Measurements from ENCODE around the gene SIGMAR1. TPM values are rescaled to one million over a fixed set of nuclear protein-coding genes. Genes with fewer than 3 reads are reported as not detected.

SIGMAR1 gene
- total RNA-seq, 1 experiment from 2014 or later: 31.9 TPM

DNA sequence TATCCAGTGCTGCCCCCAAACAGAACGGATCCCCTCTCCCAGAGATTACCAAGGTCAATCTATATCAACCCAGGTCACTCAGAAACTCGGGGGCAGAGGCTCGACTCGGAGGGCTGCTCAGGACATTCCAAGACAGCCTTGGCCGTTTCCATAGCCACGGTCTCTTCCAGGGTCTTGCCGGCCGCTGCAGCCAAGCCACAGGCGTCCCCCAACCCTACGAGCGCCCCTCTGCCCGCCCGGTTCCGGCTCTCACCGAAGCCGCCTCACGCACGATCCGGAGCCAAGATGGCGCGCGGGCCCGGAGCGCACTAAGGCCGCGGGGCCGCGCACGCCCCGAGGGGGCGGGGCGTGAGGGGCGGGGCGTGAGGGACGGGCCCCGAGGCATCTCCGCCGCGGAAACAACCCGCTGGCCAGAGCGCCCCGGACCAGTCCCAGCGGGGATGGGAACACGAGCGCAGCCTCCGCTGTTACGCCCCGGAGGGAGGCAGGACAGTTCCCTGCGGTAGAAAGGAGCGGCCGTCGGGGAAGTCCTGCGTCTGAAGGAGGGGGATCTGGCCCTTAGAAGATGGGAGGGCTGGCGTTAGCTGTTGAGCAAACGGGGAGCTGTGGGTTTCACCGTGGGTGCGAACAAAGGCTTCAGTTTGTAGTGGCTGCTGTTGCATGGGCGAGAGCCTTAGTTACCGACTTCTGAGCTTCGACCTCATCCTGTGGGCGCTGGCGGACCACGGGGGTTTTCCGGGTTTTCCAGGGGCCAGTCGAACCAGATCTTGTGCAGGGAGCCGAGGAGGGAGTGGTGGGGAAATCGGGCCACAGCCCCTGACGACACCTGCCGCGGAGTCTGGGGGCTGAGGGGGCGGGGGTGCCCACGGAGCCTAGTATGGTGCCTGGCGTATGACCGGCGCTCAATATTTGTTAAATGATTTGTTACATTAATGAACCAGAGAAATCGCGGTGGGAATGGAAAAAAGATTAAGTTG is 25.5 kb downstream of the SIGMAR1 start, which contains the start of gene RPP25L:
Gene RPP25L, minus strand, starts transcription at position 287 of the 977 bp plus-strand sequence. CDS start 801 bp downstream, outside the sequence.
- no peaks in the 10 kb centered on the region for H3K9me3 ChIP-seq (replicated peaks)
- peaks cover 12% of the 10 kb centered on the region for H3K4me1 ChIP-seq (replicated peaks)
- H3K27ac ChIP-seq: peak within 1 kb of the TSS; percentile 52
- peak within 1 kb of the TSS; percentile 63 for H3K4me3 ChIP-seq
- H3K27me3 ChIP-seq (replicated peaks): no peaks in the 10 kb centered on the region
- peaks cover 3% of the 10 kb centered on the region for H3K36me3 ChIP-seq
- peak; percentile 66 to 70 for DNase-seq (ENCODE audit: low read depth in 1 of 2, low spot score in 2 of 2)

DNA sequence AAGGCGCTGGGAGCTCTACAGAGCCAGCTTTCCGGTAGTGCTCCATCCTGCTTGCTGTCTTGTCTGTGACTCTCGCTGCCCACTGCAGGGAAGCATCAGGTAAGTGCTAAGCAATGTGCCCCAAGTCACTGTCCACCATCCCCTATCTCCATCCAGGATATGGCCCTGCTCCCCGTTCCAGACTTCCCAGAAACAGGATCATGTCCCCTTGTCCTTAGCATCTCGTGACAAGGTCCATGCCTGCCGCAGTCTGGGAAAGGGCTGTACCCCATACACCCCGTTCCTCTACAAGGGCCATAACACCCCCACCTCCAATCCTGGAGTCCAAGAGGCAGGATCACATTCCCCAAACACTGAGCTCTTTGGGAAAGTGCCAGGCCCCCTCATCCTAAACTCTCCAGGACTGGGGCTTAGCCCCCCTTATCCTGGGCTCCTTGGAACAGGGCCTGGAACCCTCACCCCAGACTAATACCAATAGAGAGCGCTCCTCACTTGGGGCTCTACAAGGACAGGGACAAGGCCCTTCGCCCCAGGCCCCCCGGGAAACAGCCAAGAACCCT is 26.3 kb downstream of the SIGMAR1 start:
- H3K27ac ChIP-seq: peak overlapping the region; percentile 52
- peak overlapping the region; percentile 63 for H3K4me3 ChIP-seq
- H3K4me1 ChIP-seq (replicated peaks): peaks cover 12% of the 10 kb centered on the region
- no peaks in the 10 kb centered on the region for H3K36me3 ChIP-seq
- H3K27me3 ChIP-seq (replicated peaks): no peaks in the 10 kb centered on the region
- no peak for DNase-seq (ENCODE audit: low read depth in 1 of 2, low spot score in 2 of 2)
- no peaks in the 10 kb centered on the region for H3K9me3 ChIP-seq (replicated peaks)

DNA sequence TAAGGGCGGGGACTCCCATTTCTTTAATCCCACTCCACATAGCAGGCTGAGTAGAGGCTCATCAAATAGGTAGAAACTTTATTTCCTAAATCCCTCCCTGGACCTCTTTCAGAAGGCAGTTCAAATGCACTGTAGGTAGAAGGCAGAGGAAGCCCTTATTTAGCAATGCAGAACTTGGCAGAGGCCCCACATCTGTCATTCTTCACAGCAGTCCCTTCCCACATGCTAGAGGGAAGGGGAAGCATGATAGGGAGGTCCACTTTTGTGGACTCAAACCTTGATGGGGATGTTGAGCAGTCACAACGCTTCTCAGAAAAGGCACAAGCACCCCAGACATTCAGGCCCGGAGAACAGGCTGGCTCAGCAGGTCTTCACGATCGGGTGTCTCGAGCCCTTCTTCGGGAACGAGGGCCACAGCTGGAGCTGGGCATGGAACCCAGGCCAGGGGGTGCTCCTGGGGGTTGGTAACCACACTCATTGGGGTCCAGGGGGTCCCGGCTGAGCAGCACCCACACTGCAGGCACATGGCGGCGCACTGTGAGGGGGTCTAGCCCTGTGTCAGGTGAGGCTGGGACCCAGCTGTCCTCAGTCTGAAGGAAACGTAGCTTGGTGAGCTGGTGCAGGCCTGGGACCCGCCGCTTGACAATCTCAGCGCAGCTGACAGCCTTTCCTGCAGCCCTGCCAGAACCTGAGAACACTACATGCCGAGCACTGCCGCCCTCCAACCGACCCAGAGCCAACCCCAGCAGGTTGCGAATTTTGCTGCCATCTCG is 27.0 kb downstream of the SIGMAR1 start:
- no peak for DNase-seq (ENCODE audit: low read depth in 1 of 2, low spot score in 2 of 2)
- Histone ChIP-seq H3K36me3 (no peaks in the 10 kb centered on the region), H3K27ac (no peak overlapping the region), H3K27me3 (replicated peaks) (no peaks in the 10 kb centered on the region), H3K4me1 (replicated peaks) (peaks cover 12% of the 10 kb centered on the region), H3K4me3 (no peak overlapping the region), H3K9me3 (replicated peaks) (no peaks in the 10 kb centered on the region)

DNA sequence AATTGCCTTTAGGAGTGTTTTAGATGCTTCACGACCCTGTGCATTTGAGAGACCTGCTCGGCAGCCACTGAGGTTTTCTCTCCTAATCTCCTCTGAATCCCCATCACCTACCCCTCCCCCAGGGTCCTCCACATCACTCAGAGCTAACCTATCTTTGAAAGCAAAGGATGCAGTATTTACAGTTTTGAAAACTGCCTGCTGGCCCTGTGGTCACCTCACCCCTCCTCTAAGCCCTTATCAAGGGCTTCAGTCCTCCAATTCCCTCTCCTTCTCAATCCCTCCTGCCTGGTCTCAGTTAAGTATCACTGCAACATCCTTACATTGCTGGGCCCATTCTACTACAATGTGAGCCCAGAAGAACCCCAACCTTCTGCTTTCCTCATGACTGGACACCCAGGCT is 30.3 kb downstream of the SIGMAR1 start:
- DNase-seq (ENCODE audit: low read depth in 1 of 2, low spot score in 2 of 2): no peak
- H3K27me3 ChIP-seq (replicated peaks): no peaks in the 10 kb centered on the region
- no peak overlapping the region for H3K4me3 ChIP-seq
- peaks cover 8% of the 10 kb centered on the region for H3K4me1 ChIP-seq (replicated peaks)
- H3K36me3 ChIP-seq: no peaks in the 10 kb centered on the region
- H3K27ac ChIP-seq: no peak overlapping the region
- no peaks in the 10 kb centered on the region for H3K9me3 ChIP-seq (replicated peaks)

DNA sequence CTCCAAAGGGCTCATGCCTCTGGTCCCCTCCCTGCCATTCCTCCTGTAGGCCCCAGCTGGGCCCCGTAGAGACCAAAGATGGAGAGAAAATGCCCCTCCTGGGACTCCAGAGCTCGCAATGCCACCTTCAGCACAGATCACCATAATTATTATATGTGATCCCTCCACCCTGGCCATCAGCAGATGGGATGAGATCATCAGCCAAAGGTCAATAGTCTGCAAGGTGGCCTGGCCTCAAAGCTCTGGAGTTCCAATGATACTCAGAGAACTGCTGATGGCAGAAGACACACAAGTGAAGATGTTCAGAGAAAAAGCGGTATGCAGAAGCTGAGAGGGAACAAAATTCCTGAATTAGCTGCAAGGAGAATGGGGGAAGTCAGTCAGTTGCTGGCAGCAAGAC is 30.7 kb downstream of the SIGMAR1 start:
- H3K27ac ChIP-seq: no peak overlapping the region
- DNase-seq (ENCODE audit: low read depth in 1 of 2, low spot score in 2 of 2): no peak
- no peaks in the 10 kb centered on the region for H3K9me3 ChIP-seq (replicated peaks)
- no peak overlapping the region for H3K4me3 ChIP-seq
- H3K36me3 ChIP-seq: no peaks in the 10 kb centered on the region
- peaks cover 6% of the 10 kb centered on the region for H3K4me1 ChIP-seq (replicated peaks)
- H3K27me3 ChIP-seq (replicated peaks): no peaks in the 10 kb centered on the region

DNA sequence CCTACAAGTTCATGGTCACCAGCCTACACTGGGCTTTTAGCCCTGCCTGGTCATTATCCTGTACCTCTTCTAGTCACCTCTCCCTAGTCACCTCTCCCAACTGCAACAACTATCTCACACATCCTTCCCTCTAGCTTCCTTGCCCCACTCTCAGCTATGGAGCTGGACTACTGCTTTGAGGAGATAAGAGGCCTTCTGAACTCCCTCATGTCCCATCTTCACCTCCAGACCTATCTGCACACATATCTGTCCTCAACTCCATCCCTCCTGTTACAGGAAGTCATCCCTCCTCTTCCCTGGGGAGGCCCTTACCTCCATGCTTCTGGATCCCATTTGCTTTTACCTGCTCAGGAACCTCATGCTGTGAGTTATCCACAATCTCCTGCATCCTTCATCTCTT is 31.4 kb downstream of the SIGMAR1 start:
- DNase-seq (ENCODE audit: low read depth in 1 of 2, low spot score in 2 of 2): no peak
- H3K27ac ChIP-seq: no peak overlapping the region
- H3K9me3 ChIP-seq (replicated peaks): no peaks in the 10 kb centered on the region
- no peak overlapping the region for H3K4me3 ChIP-seq
- peaks cover 2% of the 10 kb centered on the region for H3K4me1 ChIP-seq (replicated peaks)
- H3K27me3 ChIP-seq (replicated peaks): no peaks in the 10 kb centered on the region
- H3K36me3 ChIP-seq: no peaks in the 10 kb centered on the region

DNA sequence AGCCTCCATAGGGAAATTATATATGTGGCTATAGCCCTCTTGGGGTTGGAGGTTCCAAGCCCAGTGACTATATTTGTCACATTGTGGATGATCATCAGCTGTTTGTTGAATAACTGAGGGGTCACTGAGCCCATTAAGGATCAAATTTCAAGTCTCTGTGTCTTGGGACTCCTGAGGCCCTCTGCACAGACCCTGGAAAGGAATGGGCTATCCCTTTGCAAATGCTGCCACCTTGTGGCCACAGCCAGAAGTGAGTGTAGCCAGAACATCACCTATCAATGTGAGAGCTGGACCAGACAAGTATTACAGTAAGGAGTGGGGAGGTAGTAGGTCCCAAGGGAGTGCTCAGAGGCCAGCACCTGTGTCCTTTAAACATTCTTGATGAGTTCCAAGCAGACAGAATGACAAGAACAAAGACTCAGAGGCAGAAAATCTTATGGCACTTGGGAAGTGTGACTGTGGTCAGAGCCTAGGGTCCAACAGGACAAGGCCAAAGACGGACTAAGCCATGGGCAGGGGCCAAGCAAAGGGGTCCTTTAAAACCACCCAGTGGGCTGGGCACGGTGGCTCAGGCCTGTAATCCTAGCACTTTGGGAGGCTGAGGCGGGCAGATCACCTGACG is 33.9 kb downstream of the SIGMAR1 start:
- no peaks in the 10 kb centered on the region for H3K36me3 ChIP-seq
- H3K4me3 ChIP-seq: no peak overlapping the region
- H3K4me1 ChIP-seq (replicated peaks): no peaks in the 10 kb centered on the region
- H3K27ac ChIP-seq: no peak overlapping the region
- peak; percentile 25 to 59 for DNase-seq (ENCODE audit: low read depth in 1 of 2, low spot score in 2 of 2)
- no peaks in the 10 kb centered on the region for H3K27me3 ChIP-seq (replicated peaks)
- H3K9me3 ChIP-seq (replicated peaks): no peaks in the 10 kb centered on the region

DNA sequence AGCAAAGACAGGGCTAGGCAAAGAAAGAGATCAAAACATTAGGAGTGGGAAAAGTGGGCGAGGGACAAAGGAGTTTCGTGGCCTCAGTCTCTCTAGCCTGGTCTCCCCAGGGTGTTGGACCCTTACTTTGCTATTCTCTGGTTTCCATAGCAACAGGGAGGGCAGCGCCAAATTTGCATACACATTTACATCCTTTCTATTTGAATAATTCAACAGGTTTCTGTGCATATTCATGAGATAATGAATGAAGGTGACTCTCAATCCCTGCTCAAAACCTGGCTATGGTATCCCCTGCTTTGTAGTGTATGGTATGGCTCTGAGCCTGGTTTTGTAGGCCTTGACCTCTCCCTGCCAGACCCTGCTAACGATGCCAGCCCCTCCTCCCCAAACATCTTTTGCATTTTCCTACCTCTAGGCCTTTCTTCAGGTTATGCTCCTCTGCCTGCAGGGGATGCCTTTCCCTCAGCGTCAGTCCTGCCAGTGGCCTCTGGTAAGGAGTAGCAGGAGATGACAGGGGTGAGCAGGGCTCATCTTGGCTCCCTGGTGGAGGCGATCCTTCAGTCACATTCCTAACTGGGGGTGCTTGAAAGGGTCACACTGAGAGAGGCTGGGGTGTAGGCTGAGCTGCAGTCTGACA is 35.5 kb downstream of the SIGMAR1 start:
- H3K27me3 ChIP-seq (replicated peaks): no peaks in the 10 kb centered on the region
- no peak for DNase-seq (ENCODE audit: low read depth in 1 of 2, low spot score in 2 of 2)
- no peak overlapping the region for H3K4me3 ChIP-seq
- no peaks in the 10 kb centered on the region for H3K36me3 ChIP-seq
- H3K4me1 ChIP-seq (replicated peaks): no peaks in the 10 kb centered on the region
- no peak overlapping the region for H3K27ac ChIP-seq
- H3K9me3 ChIP-seq (replicated peaks): no peaks in the 10 kb centered on the region

DNA sequence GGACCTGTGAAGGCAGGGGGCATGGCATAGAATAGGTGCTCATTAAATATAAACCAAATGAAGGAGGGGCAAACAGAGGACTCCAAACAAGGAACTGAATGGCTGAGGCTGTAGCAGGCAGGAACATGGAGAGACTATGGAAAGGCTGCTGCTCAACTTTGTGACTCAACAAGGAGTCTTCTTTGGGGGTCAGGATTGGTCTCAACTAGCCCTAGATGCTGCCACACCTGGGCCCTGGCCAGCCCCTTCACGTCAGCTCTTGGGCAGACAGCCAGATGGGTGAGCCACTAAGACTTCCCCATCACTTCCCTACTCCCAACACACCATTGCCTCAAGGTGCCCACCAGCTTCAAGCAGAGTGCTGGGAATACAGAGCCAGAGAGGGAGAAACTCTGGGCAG is 36.7 kb downstream of the SIGMAR1 start:
- Histone ChIP-seq H3K27me3 (replicated peaks) (no peaks in the 10 kb centered on the region), H3K27ac (no peak overlapping the region), H3K36me3 (no peaks in the 10 kb centered on the region), H3K4me1 (replicated peaks) (no peaks in the 10 kb centered on the region), H3K9me3 (replicated peaks) (no peaks in the 10 kb centered on the region), H3K4me3 (no peak overlapping the region)
- no peak for DNase-seq (ENCODE audit: low read depth in 1 of 2, low spot score in 2 of 2)

DNA sequence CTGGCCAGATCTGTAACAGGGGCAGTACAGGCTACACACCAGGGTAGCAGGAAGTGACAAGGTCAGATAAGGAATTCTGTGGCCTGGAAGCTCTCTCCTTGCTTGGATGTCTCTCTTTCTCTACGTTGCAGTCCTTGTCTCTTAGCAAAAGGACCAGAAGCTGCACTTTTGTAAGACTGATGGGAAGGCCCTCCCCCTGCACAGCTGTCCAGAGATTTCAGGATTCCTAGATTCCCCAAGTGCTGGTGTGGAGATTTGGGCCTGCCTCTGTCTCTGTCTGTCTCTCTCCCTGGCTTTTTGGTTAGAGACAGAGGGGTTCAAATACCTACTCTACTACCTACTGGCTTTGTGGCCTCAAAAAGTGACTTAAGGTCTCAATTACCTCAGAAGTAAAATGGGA is 38.0 kb downstream of the SIGMAR1 start:
- Histone ChIP-seq H3K4me1 (replicated peaks) (no peaks in the 10 kb centered on the region), H3K4me3 (no peak overlapping the region), H3K27me3 (replicated peaks) (no peaks in the 10 kb centered on the region), H3K9me3 (replicated peaks) (no peaks in the 10 kb centered on the region), H3K27ac (no peak overlapping the region), H3K36me3 (no peaks in the 10 kb centered on the region)
- DNase-seq (ENCODE audit: low read depth in 1 of 2, low spot score in 2 of 2): no peak

DNA sequence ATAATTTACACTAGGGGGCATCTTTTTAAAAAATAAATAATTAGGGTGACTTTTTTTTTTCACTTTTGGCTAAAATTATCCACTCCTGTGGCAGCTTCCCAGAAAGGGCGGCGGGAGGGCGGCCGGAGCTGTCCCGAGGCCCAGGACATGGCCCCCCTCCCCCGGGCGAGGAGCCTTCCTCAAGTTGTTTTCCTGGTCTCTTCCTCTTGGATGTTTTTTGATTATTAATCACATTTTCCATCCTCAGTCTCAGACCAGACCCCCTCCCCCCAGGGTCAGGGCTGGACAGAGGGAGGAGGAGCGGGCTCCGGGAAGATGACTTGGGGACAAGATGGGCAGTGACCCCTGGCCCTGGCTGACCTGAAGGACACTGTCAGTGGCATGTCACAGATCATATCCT is 43.4 kb downstream of the SIGMAR1 start:
- DNase-seq (ENCODE audit: low read depth in 1 of 2, low spot score in 2 of 2): no peak
- Histone ChIP-seq H3K27me3 (replicated peaks) (peaks cover 22% of the 10 kb centered on the region), H3K27ac (no peak overlapping the region), H3K36me3 (no peaks in the 10 kb centered on the region), H3K4me3 (no peak overlapping the region), H3K9me3 (replicated peaks) (no peaks in the 10 kb centered on the region), H3K4me1 (replicated peaks) (no peaks in the 10 kb centered on the region)

DNA sequence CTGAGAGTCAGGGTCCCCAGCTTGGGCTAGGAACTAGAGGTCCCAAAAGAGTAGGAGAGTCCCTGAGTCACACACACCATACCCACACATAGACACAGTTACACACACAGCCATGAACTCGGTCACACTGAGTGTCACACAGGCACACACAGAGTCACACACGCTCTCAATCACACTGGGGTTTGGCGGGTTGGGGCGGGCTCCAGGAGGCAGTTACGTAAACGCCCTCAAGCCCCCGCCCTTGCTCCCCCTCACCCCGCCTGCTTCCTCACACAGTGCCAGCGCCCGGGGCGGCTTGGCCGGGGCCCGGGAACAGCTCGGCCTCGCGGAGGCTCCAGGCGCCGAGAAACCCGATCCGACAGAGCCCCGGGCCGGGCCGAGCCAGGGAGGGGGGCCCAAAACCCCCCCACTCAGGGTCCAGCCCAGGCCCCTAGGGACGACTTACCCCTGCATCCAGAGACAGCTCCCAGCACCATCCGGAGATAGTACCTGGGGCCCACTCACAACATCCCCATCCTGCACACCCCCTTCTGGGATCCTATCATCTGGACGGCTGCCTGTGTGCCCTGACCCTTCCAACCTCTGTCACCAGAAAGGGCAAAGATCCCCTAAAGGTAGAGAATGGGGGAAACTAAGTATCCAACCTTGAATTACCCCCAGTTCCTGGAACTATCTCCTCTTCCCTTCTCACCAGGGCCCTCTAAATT is 44.5 kb downstream of the SIGMAR1 start:
- DNase-seq (ENCODE audit: low read depth in 1 of 2, low spot score in 2 of 2): no peak
- no peaks in the 10 kb centered on the region for H3K4me1 ChIP-seq (replicated peaks)
- H3K4me3 ChIP-seq: no peak overlapping the region
- no peak overlapping the region for H3K27ac ChIP-seq
- H3K36me3 ChIP-seq: no peaks in the 10 kb centered on the region
- H3K27me3 ChIP-seq (replicated peaks): peaks cover 29% of the 10 kb centered on the region
- no peaks in the 10 kb centered on the region for H3K9me3 ChIP-seq (replicated peaks)

Data from SJSA1 (cell line).